Esophagus muscularis mucosa (tissue), 4 donors: ENCODE data around the gene PTRH1. TPM values are rescaled to one million over a fixed set of nuclear protein-coding genes. Genes with fewer than 3 reads are reported as not detected.

Source experiments
- DNase-seq: peaks from one replicate; pipeline ENCODE4 v3.0.0-alpha.2; 2017; ENCODE audit errors: extremely low spot score
- H3K27ac ChIP-seq, 4 donors: fragments of 200-600 bp; sonication (generic); replicated peaks in 1 of 4; 1 replicate in 3 of 4; 2 replicates in 1 of 4; pipeline ENCODE4 v1.5.1; 2016 to 2019; ENCODE audit warnings: mild to moderate bottlenecking in 1 of 4
- H3K27me3 ChIP-seq, 4 donors: fragments of 200-600 bp; sonication (generic); one replicate each; pipeline versions ENCODE4 v1.5.1 to v1.6.0; 2016 to 2019
- H3K36me3 ChIP-seq, 4 donors: fragments of 200-600 bp; sonication (generic); one replicate each; pipeline ENCODE4 v1.5.1; 2016 to 2019
- H3K4me1 ChIP-seq, 4 donors: fragments of 200-600 bp; sonication (generic); one replicate each; pipeline ENCODE4 v1.5.1; 2016 to 2019
- H3K4me3 ChIP-seq, 4 donors: fragments of 200-600 bp; sonication (generic); 1 replicate in 2 of 4; 2 replicates in 2 of 4; pipeline ENCODE4 v1.5.1; 2016 to 2019; ENCODE audit warnings: mild to moderate bottlenecking in 4 of 4, moderate library complexity in 1 of 4
- H3K9me3 ChIP-seq, 4 donors: fragments of 200-600 bp; sonication (generic); 1 replicate in 3 of 4; 2 replicates in 1 of 4; pipeline ENCODE4 v1.5.1; 2016 to 2019
- CTCF ChIP-seq, 3 experiments: fragments of 200-600 bp in 2 of 3; fragments of 450-650 bp in 1 of 3; sonication (generic) in 2 of 3; IDR thresholded peaks; one replicate each; pipeline ENCODE4 v1.5.1; 2017 to 2019; ENCODE audit warnings: antibody characterized with exemption in 3 of 3, mild to moderate bottlenecking in 2 of 3, moderate library complexity in 1 of 3
- EP300 ChIP-seq: sonication (generic); formaldehyde crosslinking; IDR thresholded peaks from one replicate; pipeline ENCODE4 v1.6.1; 2017; ENCODE audit warnings: antibody characterized with exemption
- POLR2A ChIP-seq: fragments of 450-650 bp; IDR thresholded peaks from one replicate; pipeline ENCODE4 v1.6.1; 2017; ENCODE audit warnings: antibody characterized with exemption, moderate library complexity, mild to moderate bottlenecking, low read depth
- POLR2AphosphoS5 ChIP-seq, 2 donors: sonication (generic); formaldehyde crosslinking; IDR thresholded peaks; one replicate each; pipeline ENCODE4 v1.6.1; 2017; ENCODE audit warnings: antibody characterized with exemption in 2 of 2
- WGBS: methylation state at CpG from one replicate; pipeline ENCODE4 v1.1.5; 2018; 5-methylcytosine and 5-hydroxymethylcytosine counted together
- intact Hi-C: fragments of 100-400 bp; cut with DNase I; formaldehyde crosslinking; loops from one replicate; pipeline ENCODE4 v1.15.1; 2023
- total RNA-seq, 4 donors: library from RNA; depleted of rRNA; stranded (reverse); fragments of >200 nt; gene quantifications; one replicate each; pipeline versions ENCODE4 v1.1.0 to v1.2.1, GENCODE V29; 2016

The PTRH1 gene
- total RNA-seq, 4 donors from 2014 or later, result 16.8 to 23.5 (median 20.5) TPM

GRCh38 chr9:127722055-127722745 is 6.7 kb upstream of the PTRH1 start:
- Histone ChIP-seq H3K4me3 (no peak overlapping the region), H3K4me1 (peaks cover 0 to 9% (median 7%) of the 10 kb centered on the region in 4 donors), H3K36me3 (no peaks in the 10 kb centered on the region), H3K27ac (no peak overlapping the region), H3K9me3 (no peaks in the 10 kb centered on the region), H3K27me3 (peaks cover 0 to 35% (median 0%) of the 10 kb centered on the region in 4 donors)
- DNase-seq, result no peak
- intact Hi-C loops, result no loop called here
- TF ChIP-seq CTCF (IDR thresholded peaks at IDR 0.05), result no peak
- no peak for TF ChIP-seq POLR2A
- no peak for TF ChIP-seq POLR2AphosphoS5 (IDR thresholded peaks at IDR 0.05)
- TF ChIP-seq EP300, result no peak
- WGBS, result 80% methylated on average over 12 of the region's 12 CpGs

GRCh38 chr9:127721391-127721821 is 5.9 kb upstream of the PTRH1 start:
- Histone ChIP-seq H3K9me3 (no peaks in the 10 kb centered on the region), H3K27ac (no peak overlapping the region), H3K4me3 (no peak overlapping the region), H3K4me1 (peaks cover 0 to 13% (median 9%) of the 10 kb centered on the region in 4 donors), H3K36me3 (no peaks in the 10 kb centered on the region), H3K27me3 (peaks cover 0 to 35% (median 0%) of the 10 kb centered on the region in 4 donors)
- 59% methylated on average over 8 of the region's 11 CpGs for WGBS
- DNase-seq, result no peak
- intact Hi-C loops, result no loop called here
- TF ChIP-seq EP300 (no peak), POLR2A (no peak), POLR2AphosphoS5 (IDR thresholded peaks at IDR 0.05) (no peak), CTCF (IDR thresholded peaks at IDR 0.05) (no peak)

GRCh38 chr9:127720865-127721227 is 5.4 kb upstream of the PTRH1 start:
- no peak overlapping the region for H3K27ac ChIP-seq
- no peaks in the 10 kb centered on the region for H3K36me3 ChIP-seq
- peaks cover 5 to 19% (median 15%) of the 10 kb centered on the region in 4 donors for H3K4me1 ChIP-seq
- no peaks in the 10 kb centered on the region for H3K9me3 ChIP-seq
- peaks cover 0 to 35% (median 0%) of the 10 kb centered on the region in 4 donors for H3K27me3 ChIP-seq
- TF ChIP-seq POLR2AphosphoS5 (IDR thresholded peaks at IDR 0.05) (no peak), POLR2A (no peak), EP300 (no peak), CTCF (IDR thresholded peaks at IDR 0.05) (no peak)
- intact Hi-C loops, result no loop called here
- no peak overlapping the region for H3K4me3 ChIP-seq
- no peak for DNase-seq

- intact Hi-C loops, result no loop called here
- TF ChIP-seq POLR2AphosphoS5 (IDR thresholded peaks at IDR 0.05), result no peak
- TF ChIP-seq CTCF (IDR thresholded peaks at IDR 0.05), result no peak
- TF ChIP-seq EP300, result no peak
- TF ChIP-seq POLR2A, result no peak
- Histone ChIP-seq H3K9me3 (no peaks in the 10 kb centered on the region), H3K27ac (no peak overlapping the region), H3K4me3 (no peak overlapping the region), H3K36me3 (no peaks in the 10 kb centered on the region), H3K27me3 (peaks cover 0 to 35% (median 0%) of the 10 kb centered on the region in 4 donors), H3K4me1 (peaks cover 6 to 20% (median 15%) of the 10 kb centered on the region in 4 donors)
- no peak for DNase-seq
- WGBS, result 87% methylated on average over 12 of the region's 12 CpGs
Measured at GRCh38 chr9:127720031-127720864, 4.8 kb upstream of the PTRH1 start.
